CD14-positive monocyte (primary cell): ENCODE results near the gene DPP6. TPM values are rescaled to one million over a fixed set of nuclear protein-coding genes. Genes with fewer than 3 reads are reported as not detected.

Experiments
- DNase-seq, 3 donors: peaks; one replicate each; pipeline ENCODE4 v3.0.0-alpha.2; 2011 to 2022
- H2AFZ ChIP-seq: 2 replicates; pipeline ENCODE4 v1.6.0; 2012; ENCODE audit warnings: mild to moderate bottlenecking, low read depth, low read length, inconsistent platforms; ENCODE audit not compliant: insufficient read depth, poor library complexity, severe bottlenecking
- H3K27ac ChIP-seq, 2 donors: 1 replicate in 1 of 2; 2 replicates in 1 of 2; pipeline ENCODE4 v1.5.1; 2012 to 2013; ENCODE audit warnings: low read length in 2 of 2, control low read depth in 1 of 2, inconsistent platforms in 1 of 2, low read depth in 1 of 2, mild to moderate bottlenecking in 1 of 2
- H3K27me3 ChIP-seq, 2 donors: one replicate each; pipeline versions ENCODE4 v1.6.0 to v1.6.1; 2011 to 2013; ENCODE audit warnings: low read length in 2 of 2; ENCODE audit not compliant: control insufficient read depth in 2 of 2, insufficient read depth in 2 of 2
- H3K36me3 ChIP-seq, 2 donors: replicated peaks in 1 of 2; 1 replicate in 1 of 2; 2 replicates in 1 of 2; pipeline versions ENCODE4 v1.5.1 to v1.6.1; 2012 to 2013; ENCODE audit warnings: low read length in 2 of 2, control low read depth in 1 of 2, inconsistent platforms in 1 of 2, mild to moderate bottlenecking in 1 of 2; ENCODE audit not compliant: insufficient read depth in 2 of 2, control insufficient read depth in 1 of 2
- H3K4me1 ChIP-seq, 2 donors: 1 replicate in 1 of 2; 2 replicates in 1 of 2; pipeline versions ENCODE4 v1.5.1 to v1.6.1; 2012 to 2013; ENCODE audit warnings: low read length in 2 of 2, control low read depth in 1 of 2, inconsistent platforms in 1 of 2, mild to moderate bottlenecking in 1 of 2, moderate library complexity in 1 of 2; ENCODE audit not compliant: insufficient read depth in 2 of 2, control insufficient read depth in 1 of 2
- H3K4me2 ChIP-seq: replicated peaks from 2 replicates; pipeline ENCODE3; 2012; ENCODE audit warnings: low read length, moderate library complexity, mild to moderate bottlenecking; ENCODE audit not compliant: poor library complexity, severe bottlenecking; ENCODE audit errors: extremely low read depth
- H3K4me3 ChIP-seq, 3 experiments: fragments of 200-600 bp in 1 of 3; sonication (generic) in 1 of 3; replicated peaks in 1 of 3; 1 replicate in 2 of 3; 2 replicates in 1 of 3; pipeline ENCODE4 v1.5.1; 2011 to 2013; ENCODE audit warnings: low read length in 3 of 3, mild to moderate bottlenecking in 3 of 3, control low read depth in 2 of 3, low read depth in 2 of 3, inconsistent platforms in 1 of 3, moderate library complexity in 1 of 3
- H3K79me2 ChIP-seq: 2 replicates; pipeline ENCODE4 v1.6.0; 2012; ENCODE audit warnings: mild to moderate bottlenecking, control low read depth, inconsistent platforms, low read length, moderate library complexity; ENCODE audit not compliant: insufficient read depth
- H3K9ac ChIP-seq: 2 replicates; pipeline ENCODE4 v1.6.0; 2017; ENCODE audit warnings: low read length, mild to moderate bottlenecking; ENCODE audit not compliant: insufficient read depth, poor library complexity, severe bottlenecking
- H3K9me3 ChIP-seq, 2 donors: replicated peaks in 1 of 2; 1 replicate in 1 of 2; 2 replicates in 1 of 2; pipeline versions ENCODE4 v1.5.1 to v1.6.1; 2012 to 2013; ENCODE audit warnings: low read length in 2 of 2, control low read depth in 1 of 2; ENCODE audit not compliant: control insufficient read depth in 1 of 2, insufficient read depth in 1 of 2
- H4K20me1 ChIP-seq: 2 replicates; pipeline ENCODE4 v1.6.0; 2012; ENCODE audit warnings: mild to moderate bottlenecking, low read length, control low read depth, moderate library complexity; ENCODE audit not compliant: insufficient read depth
- H3K27ac Mint-ChIP-seq, 7 donors: one replicate each; pipeline ENCODE4 v1.8.0; 2020; ENCODE audit warnings: mild to moderate bottlenecking in 7 of 7, mixed read lengths in 7 of 7, moderate library complexity in 6 of 7, inconsistent platforms in 2 of 7
- H3K27me3 Mint-ChIP-seq, 3 donors: one replicate each; pipeline ENCODE4 v1.8.0; 2021 to 2022; ENCODE audit warnings: low read depth in 3 of 3, mild to moderate bottlenecking in 3 of 3, mixed read lengths in 3 of 3, moderate library complexity in 3 of 3, inconsistent platforms in 1 of 3
- H3K36me3 Mint-ChIP-seq, 2 donors: one replicate each; pipeline ENCODE4 v1.8.0; 2020; ENCODE audit warnings: mixed read lengths in 2 of 2, inconsistent platforms in 1 of 2, mild to moderate bottlenecking in 1 of 2
- H3K4me1 Mint-ChIP-seq: one replicate; pipeline ENCODE4 v1.8.0; 2020; ENCODE audit warnings: mild to moderate bottlenecking, mixed read lengths
- H3K4me3 Mint-ChIP-seq, 2 donors: one replicate each; pipeline ENCODE4 v1.8.0; 2020; ENCODE audit warnings: mild to moderate bottlenecking in 2 of 2, mixed read lengths in 2 of 2, moderate library complexity in 1 of 2
- H3K9me3 Mint-ChIP-seq, 7 donors: one replicate each; pipeline ENCODE4 v1.8.0; 2020 to 2022; ENCODE audit warnings: mixed read lengths in 7 of 7, mild to moderate bottlenecking in 6 of 7, moderate library complexity in 6 of 7, inconsistent platforms in 2 of 7
- WGBS: methylation state at CpG from one replicate; pipeline ENCODE4 v1.1.5; 2013; ENCODE audit warnings: missing lambda C conversion rate; ENCODE audit not compliant: insufficient coverage; 5-methylcytosine and 5-hydroxymethylcytosine counted together
- intact Hi-C, 2 donors: fragments of 100-400 bp; cut with micrococcal nuclease; formaldehyde crosslinking; loops; one replicate each; pipeline versions ENCODE4 v1.15.0 to v1.15.1; 2023
- polyA plus RNA-seq, 3 donors: library from polyadenylated mRNA; depleted of rRNA in 1 of 3; unstranded in 2 of 3; stranded (reverse) in 1 of 3; fragments of 300-500 nt in 2 of 3; fragments of >200 nt in 1 of 3; fragmentation: Illumina TruSeq in 2 of 3; gene quantifications; 1 replicate in 2 of 3; 2 replicates in 1 of 3; pipeline ENCODE4 v1.2.3, GENCODE V29; 2012 to 2021
- TF ChIP-seq, protein P1 (sequence below): fragments of 200-600 bp; IDR thresholded peaks from one replicate; pipeline ENCODE4 v1.8.0; 2022; ENCODE audit warnings: antibody characterized with exemption, mild to moderate bottlenecking

The DPP6 gene
- polyA plus RNA-seq, 3 donors, result not detected

DNA sequence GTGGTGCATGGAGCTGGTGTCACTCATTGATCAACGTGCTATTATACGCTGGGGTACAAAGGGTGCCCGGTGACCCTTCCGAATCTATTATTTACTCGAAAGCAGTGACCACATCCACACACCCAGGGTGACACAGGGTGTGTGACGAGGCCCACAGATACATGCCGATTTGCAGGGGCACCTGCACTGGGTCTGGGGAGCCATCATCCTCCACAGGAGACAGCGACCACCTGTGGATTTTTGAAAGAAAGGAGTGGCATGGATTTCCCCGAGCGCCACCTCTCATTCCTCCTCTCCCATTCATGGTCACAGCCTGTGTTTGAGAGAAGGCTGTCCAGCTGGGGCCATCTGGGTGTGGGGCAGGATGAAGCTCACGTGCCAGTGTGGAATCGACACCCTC, 701.0 kb downstream of the DPP6 start:
- H3K36me3 ChIP-seq, result no peaks in the 10 kb centered on the region
- Mint-ChIP-seq H3K4me3 (no peak overlapping the region), H3K4me1 (no peaks in the 10 kb centered on the region), H3K27ac (no peak overlapping the region), H3K9me3 (peaks cover 2 to 37% (median 11%) of the 10 kb centered on the region in 7 donors), H3K27me3 (peaks cover 0 to 1% (median 0%) of the 10 kb centered on the region in 3 donors), H3K36me3 (no peaks in the 10 kb centered on the region)
- no peaks in the 10 kb centered on the region for H3K27me3 ChIP-seq
- no peak overlapping the region for H3K4me3 ChIP-seq
- DNase-seq, result no peak
- peaks cover 6 to 19% of the 10 kb centered on the region in 2 donors for H3K9me3 ChIP-seq
- no peaks in the 10 kb centered on the region for H4K20me1 ChIP-seq
- no peaks in the 10 kb centered on the region for H3K79me2 ChIP-seq
- H3K4me2 ChIP-seq, result no peak overlapping the region
- H3K9ac ChIP-seq, result no peak overlapping the region
- no peak overlapping the region for H3K27ac ChIP-seq
- intact Hi-C loops, result no loop called here
- H3K4me1 ChIP-seq, result no peaks in the 10 kb centered on the region
- H2AFZ ChIP-seq, result no peak overlapping the region
- WGBS, result no CpG with 5 or more reads among the region's 12 CpGs
- TF ChIP-seq, protein P1, sequence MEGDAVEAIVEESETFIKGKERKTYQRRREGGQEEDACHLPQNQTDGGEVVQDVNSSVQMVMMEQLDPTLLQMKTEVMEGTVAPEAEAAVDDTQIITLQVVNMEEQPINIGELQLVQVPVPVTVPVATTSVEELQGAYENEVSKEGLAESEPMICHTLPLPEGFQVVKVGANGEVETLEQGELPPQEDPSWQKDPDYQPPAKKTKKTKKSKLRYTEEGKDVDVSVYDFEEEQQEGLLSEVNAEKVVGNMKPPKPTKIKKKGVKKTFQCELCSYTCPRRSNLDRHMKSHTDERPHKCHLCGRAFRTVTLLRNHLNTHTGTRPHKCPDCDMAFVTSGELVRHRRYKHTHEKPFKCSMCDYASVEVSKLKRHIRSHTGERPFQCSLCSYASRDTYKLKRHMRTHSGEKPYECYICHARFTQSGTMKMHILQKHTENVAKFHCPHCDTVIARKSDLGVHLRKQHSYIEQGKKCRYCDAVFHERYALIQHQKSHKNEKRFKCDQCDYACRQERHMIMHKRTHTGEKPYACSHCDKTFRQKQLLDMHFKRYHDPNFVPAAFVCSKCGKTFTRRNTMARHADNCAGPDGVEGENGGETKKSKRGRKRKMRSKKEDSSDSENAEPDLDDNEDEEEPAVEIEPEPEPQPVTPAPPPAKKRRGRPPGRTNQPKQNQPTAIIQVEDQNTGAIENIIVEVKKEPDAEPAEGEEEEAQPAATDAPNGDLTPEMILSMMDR, result no peak

DNA sequence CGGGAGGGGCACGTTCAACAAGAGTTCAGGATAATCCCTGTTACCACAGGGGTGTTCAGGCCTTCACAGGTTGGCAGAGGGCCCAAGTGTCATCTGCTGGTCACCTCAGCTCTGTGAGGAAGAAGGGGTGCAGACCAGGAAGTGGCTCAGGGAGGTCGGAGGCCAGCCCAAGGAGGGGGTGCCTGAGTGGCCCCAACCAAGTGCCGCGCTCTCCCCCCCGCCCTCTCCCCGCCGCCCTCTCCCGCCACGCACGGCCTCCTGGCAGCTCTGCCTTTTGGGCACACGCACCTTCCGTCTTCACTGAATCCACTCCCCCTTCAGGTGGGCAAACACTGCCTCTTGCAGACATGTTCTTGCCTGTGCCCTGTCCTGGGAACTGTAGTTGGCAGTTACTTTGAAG, 705.6 kb downstream of the DPP6 start:
- no peak overlapping the region for H2AFZ ChIP-seq
- H3K4me3 ChIP-seq, result no peak overlapping the region
- peaks cover 19 to 34% of the 10 kb centered on the region in 2 donors for H3K9me3 ChIP-seq
- no peaks in the 10 kb centered on the region for H3K27me3 ChIP-seq
- no peaks in the 10 kb centered on the region for H3K36me3 ChIP-seq
- Mint-ChIP-seq H3K9me3 (peaks cover 3 to 40% (median 13%) of the 10 kb centered on the region in 7 donors), H3K4me3 (no peak overlapping the region), H3K36me3 (no peaks in the 10 kb centered on the region), H3K27ac (no peak overlapping the region), H3K4me1 (no peaks in the 10 kb centered on the region), H3K27me3 (peaks cover 0 to 4% (median 0%) of the 10 kb centered on the region in 3 donors)
- H3K79me2 ChIP-seq, result no peaks in the 10 kb centered on the region
- no peak for DNase-seq
- no peak overlapping the region for H3K27ac ChIP-seq
- TF ChIP-seq, protein P1, result no peak
- 100% methylated on average over 8 of the region's 13 CpGs for WGBS
- no peak overlapping the region for H3K4me2 ChIP-seq
- intact Hi-C loops, result no loop called here
- no peak overlapping the region for H3K9ac ChIP-seq
- H3K4me1 ChIP-seq, result no peaks in the 10 kb centered on the region
- no peaks in the 10 kb centered on the region for H4K20me1 ChIP-seq
